NOMO-1 (cell line): ENCODE measurements around the gene BRSK1.
"Not testable (repeated sequence)": the region's sequence is repeated elsewhere in the genome, so short reads cannot be mapped to it uniquely, and the experiment has no call there.

Experiments used
- DNase-seq, 2 experiments: peaks; one replicate each; lab custom pipeline; 2025; ENCODE audit not compliant: unreplicated experiment in 2 of 2; lab: John Stamatoyannopoulos, UW

BRSK1 gene

GRCh38 chr19:55324662-55325061 lies 40.9 kb downstream of the BRSK1 start:
- DNase-seq: no peak

GRCh38 chr19:55325172-55325571 lies 41.4 kb downstream of the BRSK1 start, which contains the start of gene TMEM150B:
TMEM150B (minus strand) TSS chr19:55325341; CDS start chr19:55321036, 4,305 bp downstream.
- peak; percentile 32 to 37 for DNase-seq

- DNase-seq: not testable (repeated sequence)
Measured at GRCh38 chr19:55328774-55329318, 45.0 kb downstream of the BRSK1 start.

- not testable (repeated sequence) for DNase-seq
Measured at GRCh38 chr19:55329791-55330190, 46.0 kb downstream of the BRSK1 start.

GRCh38 chr19:55333870-55334269 lies 50.1 kb downstream of the BRSK1 start:
- no peak for DNase-seq

GRCh38 chr19:55336101-55336500 lies 52.3 kb downstream of the BRSK1 start:
- no peak for DNase-seq

GRCh38 chr19:55339105-55339888 lies 55.5 kb downstream of the BRSK1 start, which contains the start of gene KMT5C:
KMT5C (plus strand) TSS chr19:55339876; CDS start chr19:55341937, 2,061 bp downstream.
- DNase-seq: peak; percentile 100

GRCh38 chr19:55339889-55340783 lies 56.3 kb downstream of the BRSK1 start:
- no peak for DNase-seq

- DNase-seq: peak in 1 of 2 experiments; percentile 22
Measured at GRCh38 chr19:55340784-55341147, 57.0 kb downstream of the BRSK1 start.

- DNase-seq: peak; percentile 24 to 28
Measured at GRCh38 chr19:55341171-55341588, 57.4 kb downstream of the BRSK1 start.

- no peak for DNase-seq
Measured at GRCh38 chr19:55341595-55342531, 58.1 kb downstream of the BRSK1 start.

- no peak for DNase-seq
Measured at GRCh38 chr19:55344444-55344843, 60.6 kb downstream of the BRSK1 start.

- DNase-seq: no peak
Measured at GRCh38 chr19:55345101-55345817, 61.5 kb downstream of the BRSK1 start.

GRCh38 chr19:55345818-55346724 lies 62.3 kb downstream of the BRSK1 start:
- DNase-seq: no peak

- DNase-seq: no peak
Measured at GRCh38 chr19:55346725-55347441, 63.1 kb downstream of the BRSK1 start.

GRCh38 chr19:55347442-55348009 lies 63.7 kb downstream of the BRSK1 start:
- no peak for DNase-seq

GRCh38 chr19:55348317-55349034 lies 64.7 kb downstream of the BRSK1 start:
- no peak for DNase-seq
